WTC11 (cell line): Measurements from ENCODE around the gene KTI12. TPM values are rescaled to one million over a fixed set of nuclear protein-coding genes. Genes with fewer than 3 reads are reported as not detected.

Source experiments
- AR ChIP-seq: fragments of 250-450 bp; sonication (Bioruptor Pico); IDR thresholded peaks from 2 replicates; pipeline ENCODE4 v1.9.0; 2021; ENCODE audit warnings: mild to moderate bottlenecking
- ARID4B ChIP-seq: sonication (generic); formaldehyde crosslinking; IDR thresholded peaks from 2 replicates; pipeline ENCODE4 v1.8.0; 2023; ENCODE audit warnings: missing genetic modification reagents, mild to moderate bottlenecking, borderline replicate concordance
- ATF6 ChIP-seq: sonication (generic); formaldehyde crosslinking; IDR thresholded peaks from 2 replicates; pipeline ENCODE4 v1.8.1; 2023; ENCODE audit warnings: mild to moderate bottlenecking, missing genetic modification reagents
- CTCF ChIP-seq: fragments of 200-600 bp; IDR thresholded peaks from 2 replicates; pipeline ENCODE4 v1.8.0; 2022; ENCODE audit warnings: antibody characterized with exemption
- FOXP1 ChIP-seq: sonication (generic); formaldehyde crosslinking; IDR thresholded peaks from 2 replicates; pipeline ENCODE4 v1.8.0; 2022; ENCODE audit warnings: missing genetic modification reagents, mild to moderate bottlenecking, moderate library complexity, borderline replicate concordance
- FOXP4 ChIP-seq: sonication (generic); formaldehyde crosslinking; IDR thresholded peaks from 2 replicates; pipeline ENCODE4 v1.8.0; 2022; ENCODE audit warnings: mild to moderate bottlenecking, missing genetic modification reagents
- GABPB1 ChIP-seq: sonication (generic); formaldehyde crosslinking; IDR thresholded peaks from 2 replicates; pipeline ENCODE4 v1.8.1; 2023; ENCODE audit warnings: mild to moderate bottlenecking, missing genetic modification reagents
- GTF2I ChIP-seq: fragments of 250-450 bp; sonication (Bioruptor Pico); conservative IDR thresholded peaks from 2 replicates; pipeline ENCODE4 v1.4.0; 2021; ENCODE audit warnings: mild to moderate bottlenecking
- JUN ChIP-seq: sonication (generic); formaldehyde crosslinking; IDR thresholded peaks from 2 replicates; pipeline ENCODE4 v1.8.0; 2023; ENCODE audit warnings: mild to moderate bottlenecking, missing genetic modification reagents
- MYBL2 ChIP-seq: sonication (generic); formaldehyde crosslinking; IDR thresholded peaks from 2 replicates; pipeline ENCODE4 v1.8.1; 2023; ENCODE audit warnings: mild to moderate bottlenecking, moderate library complexity, missing genetic modification reagents
- NFYB ChIP-seq: sonication (generic); formaldehyde crosslinking; conservative IDR thresholded peaks from 2 replicates; pipeline ENCODE4 v1.8.0; 2022; ENCODE audit warnings: low read depth, missing genetic modification reagents
- NR1H2 ChIP-seq: sonication (generic); formaldehyde crosslinking; IDR thresholded peaks from 2 replicates; pipeline ENCODE4 v1.9.0; 2021; ENCODE audit warnings: mild to moderate bottlenecking, moderate library complexity, missing genetic modification reagents
- SP1 ChIP-seq: sonication (generic); formaldehyde crosslinking; conservative IDR thresholded peaks from 2 replicates; pipeline ENCODE4 v1.8.1; 2022; ENCODE audit warnings: missing genetic modification reagents
- ZBTB21 ChIP-seq: sonication (generic); formaldehyde crosslinking; IDR thresholded peaks from 2 replicates; pipeline ENCODE4 v1.8.1; 2023; ENCODE audit warnings: mild to moderate bottlenecking, missing genetic modification reagents, borderline replicate concordance
- ZBTB43 ChIP-seq: sonication (generic); formaldehyde crosslinking; IDR thresholded peaks from 2 replicates; pipeline ENCODE4 v1.8.1; 2023; ENCODE audit warnings: mild to moderate bottlenecking, missing genetic modification reagents
- ZNF121 ChIP-seq: sonication (generic); formaldehyde crosslinking; IDR thresholded peaks from 2 replicates; pipeline ENCODE4 v1.8.0; 2023; ENCODE audit warnings: missing genetic modification reagents
- ZNF416 ChIP-seq: fragments of 250-450 bp; sonication (Bioruptor Pico); IDR thresholded peaks from 2 replicates; pipeline ENCODE4 v1.9.0; 2021; ENCODE audit warnings: mild to moderate bottlenecking, inconsistent platforms
- ZSCAN18 ChIP-seq: fragments of 250-450 bp; sonication (Bioruptor Pico); IDR thresholded peaks from 2 replicates; pipeline ENCODE4 v2.1.2; 2022; ENCODE audit warnings: mild to moderate bottlenecking, moderate library complexity
- total RNA-seq: library from RNA; stranded (reverse); gene quantifications from 3 replicates; pipeline ENCODE4 v1.2.3, GENCODE V29; 2021

KTI12 gene
- total RNA-seq, 1 experiment from 2014 or later: 10.1 TPM

- TF ChIP-seq FOXP4 (0 out of 2 replicates have a peak, but pooled peaks have one; percentile 70), ZNF121 (CRISPR knock-in tag) (peak; percentile 44; the same call in 1 of the 2 replicates), AR (CRISPR knock-in tag) (no peak), FOXP1 (CRISPR knock-in tag) (peak; percentile 90; the same call in 1 of the 2 replicates), CTCF (no peak), MYBL2 (peak; percentile 91; the same call in 1 of the 2 replicates), ZBTB21 (CRISPR knock-in tag) (peak; percentile 80), GTF2I (CRISPR knock-in tag) (peak; percentile 47; the same call in 1 of the 2 replicates), GABPB1 (CRISPR knock-in tag) (0 out of 2 replicates have a peak, but pooled peaks have one; percentile 23), SP1 (CRISPR knock-in tag) (peak; percentile 72; the same call in 1 of the 2 replicates), ZNF416 (CRISPR knock-in tag) (no peak), ZBTB43 (peak; percentile 86; the same call in 1 of the 2 replicates), ZSCAN18 (CRISPR knock-in tag) (no peak), JUN (CRISPR knock-in tag) (peak; percentile 53; the same call in 1 of the 2 replicates), NFYB (CRISPR knock-in tag) (0 out of 2 replicates have a peak, but pooled peaks have one; percentile 47), NR1H2 (CRISPR knock-in tag) (no peak), ARID4B (peak; percentile 87), ATF6 (CRISPR knock-in tag) (no peak)
- TF ChIP-seq, all 79 proteins: peak for 27
Measured at GRCh38 chr1:52056163-52056936, 22.7 kb upstream of the KTI12 start, which contains the start of gene BTF3L4 (continued).
